ENCODE measurements around the gene OSM. TPM values are rescaled to one million over a fixed set of nuclear protein-coding genes. Genes with fewer than 3 reads are reported as not detected.

Gene OSM
- total and polyA plus RNA-seq, 2 donors (not counting 3 experiments of a cell fraction or from before 2014, with no cell fraction given) = not detected

DNA sequence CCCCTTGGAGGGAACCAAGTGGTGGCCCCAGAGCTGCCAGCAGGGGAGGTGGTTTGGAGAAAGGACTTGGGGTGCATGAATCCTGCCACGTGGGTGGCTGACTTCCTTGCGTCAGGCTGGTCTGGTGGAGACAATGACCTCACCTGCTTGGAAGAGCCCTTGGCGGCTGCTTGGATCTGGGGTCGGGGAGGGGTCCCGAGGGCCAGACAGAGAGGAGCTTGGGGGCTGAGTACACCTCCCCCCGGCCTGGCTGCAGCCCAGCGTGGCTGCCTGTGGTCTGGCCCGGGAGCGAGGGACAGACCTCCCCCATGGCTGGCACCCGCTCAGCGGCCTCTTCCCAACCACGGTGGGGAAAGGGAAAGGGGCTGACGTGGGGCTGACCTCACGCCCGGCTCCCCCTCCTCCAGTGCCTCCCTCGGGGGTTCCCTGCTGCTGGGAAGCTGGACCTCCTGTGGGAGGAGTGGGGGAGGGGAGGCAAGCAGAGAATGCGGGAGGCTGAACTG lies 33.9 kb downstream of the OSM start:
- Histone ChIP-seq H3K4me1 (ENCODE audit: control insufficient read depth, extremely low read depth, insufficient read depth, low read length) (no peaks in the 10 kb centered on the region), H4K20me1 (replicated peaks; ENCODE audit: control insufficient read depth, extremely low read depth, insufficient read depth, low read length) (no peaks in the 10 kb centered on the region), H3K4me3 (replicated peaks in 1 of 3; ENCODE audit: insufficient read depth in 1 of 3, low read depth in 1 of 3, low read length in 3 of 3) (no peak overlapping the region), H2AFZ (ENCODE audit: low read depth, low read length) (no peak overlapping the region), H3K9ac (replicated peaks; ENCODE audit: extremely low read depth, insufficient read depth, low read length) (no peak overlapping the region), H3K9me1 (replicated peaks; ENCODE audit: control insufficient read depth, extremely low read depth, insufficient read depth, low read length) (no peaks in the 10 kb centered on the region), H3K27ac (ENCODE audit: insufficient read depth, low read depth, low read length) (no peak overlapping the region), H3K36me3 (ENCODE audit: control insufficient read depth in 2 of 2, extremely low read depth in 1 of 2, insufficient read depth in 2 of 2, low read length in 2 of 2) (no peaks in the 10 kb centered on the region), H3K79me2 (ENCODE audit: control insufficient read depth, insufficient read depth, low read length) (no peaks in the 10 kb centered on the region), H3K4me2 (ENCODE audit: insufficient read depth, low read length) (no peak overlapping the region), H3K27me3 (ENCODE audit: control insufficient read depth in 2 of 2, insufficient read depth in 2 of 2, low read length in 2 of 2) (peaks cover 19 to 21% of the 10 kb centered on the region in 2 experiments), H3K9me3 (replicated peaks; ENCODE audit: control insufficient read depth, insufficient read depth, low read length) (no peaks in the 10 kb centered on the region)
- intact Hi-C loops (cut with micrococcal nuclease) = no loop called here
- no peak for TF ChIP-seq FOS (IDR thresholded peaks at IDR 0.05; ENCODE audit: borderline replicate concordance, insufficient read depth, low read length)
- TF ChIP-seq MYC (IDR thresholded peaks at IDR 0.05; ENCODE audit: low read depth, low read length) = no peak
- no peak for TF ChIP-seq GATA2 (IDR thresholded peaks at IDR 0.05; ENCODE audit: insufficient read depth, insufficient read length, low read depth, low read length)
- no peak for TF ChIP-seq POLR2AphosphoS5 (IDR thresholded peaks at IDR 0.05; ENCODE audit: insufficient read depth, low read depth, low read length)
- TF ChIP-seq, protein P1, sequence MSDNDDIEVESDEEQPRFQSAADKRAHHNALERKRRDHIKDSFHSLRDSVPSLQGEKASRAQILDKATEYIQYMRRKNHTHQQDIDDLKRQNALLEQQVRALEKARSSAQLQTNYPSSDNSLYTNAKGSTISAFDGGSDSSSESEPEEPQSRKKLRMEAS (IDR thresholded peaks at IDR 0.05; ENCODE audit: insufficient read depth, insufficient read length) = no peak
- TF ChIP-seq POLR2A (IDR thresholded peaks at IDR 0.05; ENCODE audit: low read depth, low read length) = no peak
- no peak for TF ChIP-seq JUN (IDR thresholded peaks at IDR 0.05; ENCODE audit: borderline replicate concordance, insufficient read depth, insufficient read length, low read depth)
- TF ChIP-seq, protein P2, sequence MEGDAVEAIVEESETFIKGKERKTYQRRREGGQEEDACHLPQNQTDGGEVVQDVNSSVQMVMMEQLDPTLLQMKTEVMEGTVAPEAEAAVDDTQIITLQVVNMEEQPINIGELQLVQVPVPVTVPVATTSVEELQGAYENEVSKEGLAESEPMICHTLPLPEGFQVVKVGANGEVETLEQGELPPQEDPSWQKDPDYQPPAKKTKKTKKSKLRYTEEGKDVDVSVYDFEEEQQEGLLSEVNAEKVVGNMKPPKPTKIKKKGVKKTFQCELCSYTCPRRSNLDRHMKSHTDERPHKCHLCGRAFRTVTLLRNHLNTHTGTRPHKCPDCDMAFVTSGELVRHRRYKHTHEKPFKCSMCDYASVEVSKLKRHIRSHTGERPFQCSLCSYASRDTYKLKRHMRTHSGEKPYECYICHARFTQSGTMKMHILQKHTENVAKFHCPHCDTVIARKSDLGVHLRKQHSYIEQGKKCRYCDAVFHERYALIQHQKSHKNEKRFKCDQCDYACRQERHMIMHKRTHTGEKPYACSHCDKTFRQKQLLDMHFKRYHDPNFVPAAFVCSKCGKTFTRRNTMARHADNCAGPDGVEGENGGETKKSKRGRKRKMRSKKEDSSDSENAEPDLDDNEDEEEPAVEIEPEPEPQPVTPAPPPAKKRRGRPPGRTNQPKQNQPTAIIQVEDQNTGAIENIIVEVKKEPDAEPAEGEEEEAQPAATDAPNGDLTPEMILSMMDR (IDR thresholded peaks at IDR 0.05; ENCODE audit: extremely low read depth in 1 of 2, insufficient read depth in 1 of 2, low read depth in 1 of 2, low read length in 2 of 2) = no peak
- no peak for TF ChIP-seq EZH2 (IDR thresholded peaks at IDR 0.05; ENCODE audit: borderline replicate concordance, low read depth, low read length, severe bottlenecking)
- no TSS peak for BruUV-seq (replicated peaks)
- POLR2A ChIA-PET = no interaction called here
- no peak for FAIRE-seq
- CTCF ChIA-PET = interaction anchor here (1.0 to 1.9 kb wide), 2 partner anchors 18 to 125 kb away, joined by 5 to 6 read pairs; no protein-coding TSS in a partner anchor
- no peak for DNase-seq (ENCODE audit: low read depth, low spot score)
- dilution Hi-C loops (cut with MboI; ENCODE audit: extremely low pct_ligation_motif_present, low sequenced_read_pairs) = no loop called here

All from endothelial cell of umbilical vein (primary cell).